ENCODE measurements around the gene PRKD1.

The PRKD1 gene

DNA sequence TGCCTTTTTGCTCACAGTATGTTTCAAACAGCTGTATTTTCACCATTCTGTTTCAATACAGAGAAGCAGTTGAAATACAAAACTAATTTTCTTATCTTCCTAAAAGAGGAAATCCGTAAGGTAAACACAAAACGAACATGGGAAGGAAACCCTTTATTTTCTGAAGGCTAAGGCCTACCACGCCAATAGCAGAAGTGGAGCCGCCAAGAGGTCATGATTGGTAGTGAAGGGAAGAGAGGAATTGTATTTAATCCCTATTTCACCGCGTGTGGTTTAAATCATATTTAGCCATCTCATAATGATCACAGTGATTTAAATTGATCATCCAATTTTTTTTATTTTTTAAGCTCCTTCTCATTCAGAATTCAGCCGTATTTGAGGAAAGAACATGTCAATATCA lies 398.2 kb downstream of the PRKD1 start:
- Histone ChIP-seq H3K9ac (ENCODE audit: low read depth, low read length, poor library complexity, severe bottlenecking) (no peak overlapping the region), H3K9me2 (replicated peaks; ENCODE audit: low read depth, low read length) (no peaks in the 10 kb centered on the region), H3K36me3 (ENCODE audit: insufficient read depth, low read length) (no peaks in the 10 kb centered on the region), H3K4me2 (ENCODE audit: low read depth, low read length, poor library complexity, severe bottlenecking) (no peak overlapping the region), H3K4me1 (ENCODE audit: insufficient read depth, low read length, poor library complexity, severe bottlenecking) (no peaks in the 10 kb centered on the region), H4K20me1 (ENCODE audit: insufficient read depth, low read length, poor library complexity, severe bottlenecking) (no peaks in the 10 kb centered on the region), H3K9me3 (ENCODE audit: insufficient read depth, low read depth, low read length) (no peaks in the 10 kb centered on the region), H3K79me2 (ENCODE audit: insufficient read depth, low read length) (no peaks in the 10 kb centered on the region), H3K27me3 (ENCODE audit: insufficient read depth, low read length, poor library complexity, severe bottlenecking) (no peaks in the 10 kb centered on the region), H3K4me3 (ENCODE audit: low read length, poor library complexity, severe bottlenecking) (no peak overlapping the region), H2AFZ (ENCODE audit: low read length) (no peak overlapping the region), H3F3A (ENCODE audit: low read depth) (no peaks in the 10 kb centered on the region)
- no peak for TF ChIP-seq EZH2phosphoT487 (IDR thresholded peaks at IDR 0.05; ENCODE audit: borderline replicate concordance)

DNA sequence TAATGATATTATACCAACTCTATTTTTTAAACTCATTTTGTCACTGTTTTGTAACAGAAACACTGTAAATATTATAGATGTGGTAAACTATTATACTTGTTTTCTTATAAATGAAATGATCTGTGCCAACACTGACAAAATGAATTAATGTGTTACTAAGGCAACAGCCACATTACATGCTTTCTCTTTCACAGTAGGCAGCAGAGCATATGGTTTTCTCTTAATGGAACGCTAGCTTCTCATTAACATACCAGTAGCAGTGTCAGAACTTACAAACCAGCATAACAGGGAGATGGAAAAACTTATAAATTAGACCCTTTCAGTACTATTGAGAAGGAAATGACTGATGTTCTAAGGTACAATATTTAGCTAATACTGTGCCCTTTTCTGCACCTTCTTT lies 398.8 kb downstream of the PRKD1 start:
- Histone ChIP-seq H2AFZ (ENCODE audit: low read length) (no peak overlapping the region), H3K9ac (ENCODE audit: low read depth, low read length, poor library complexity, severe bottlenecking) (no peak overlapping the region), H3F3A (ENCODE audit: low read depth) (no peaks in the 10 kb centered on the region), H3K27me3 (ENCODE audit: insufficient read depth, low read length, poor library complexity, severe bottlenecking) (no peaks in the 10 kb centered on the region), H3K79me2 (ENCODE audit: insufficient read depth, low read length) (no peaks in the 10 kb centered on the region), H3K4me3 (ENCODE audit: low read length, poor library complexity, severe bottlenecking) (no peak overlapping the region), H3K4me2 (ENCODE audit: low read depth, low read length, poor library complexity, severe bottlenecking) (no peak overlapping the region), H3K4me1 (ENCODE audit: insufficient read depth, low read length, poor library complexity, severe bottlenecking) (no peaks in the 10 kb centered on the region), H3K9me3 (ENCODE audit: insufficient read depth, low read depth, low read length) (no peaks in the 10 kb centered on the region), H3K9me2 (replicated peaks; ENCODE audit: low read depth, low read length) (no peaks in the 10 kb centered on the region), H4K20me1 (ENCODE audit: insufficient read depth, low read length, poor library complexity, severe bottlenecking) (no peaks in the 10 kb centered on the region), H3K36me3 (ENCODE audit: insufficient read depth, low read length) (no peaks in the 10 kb centered on the region)
- no peak for TF ChIP-seq EZH2phosphoT487 (IDR thresholded peaks at IDR 0.05; ENCODE audit: borderline replicate concordance)
- TF ChIP-seq, protein P1, sequence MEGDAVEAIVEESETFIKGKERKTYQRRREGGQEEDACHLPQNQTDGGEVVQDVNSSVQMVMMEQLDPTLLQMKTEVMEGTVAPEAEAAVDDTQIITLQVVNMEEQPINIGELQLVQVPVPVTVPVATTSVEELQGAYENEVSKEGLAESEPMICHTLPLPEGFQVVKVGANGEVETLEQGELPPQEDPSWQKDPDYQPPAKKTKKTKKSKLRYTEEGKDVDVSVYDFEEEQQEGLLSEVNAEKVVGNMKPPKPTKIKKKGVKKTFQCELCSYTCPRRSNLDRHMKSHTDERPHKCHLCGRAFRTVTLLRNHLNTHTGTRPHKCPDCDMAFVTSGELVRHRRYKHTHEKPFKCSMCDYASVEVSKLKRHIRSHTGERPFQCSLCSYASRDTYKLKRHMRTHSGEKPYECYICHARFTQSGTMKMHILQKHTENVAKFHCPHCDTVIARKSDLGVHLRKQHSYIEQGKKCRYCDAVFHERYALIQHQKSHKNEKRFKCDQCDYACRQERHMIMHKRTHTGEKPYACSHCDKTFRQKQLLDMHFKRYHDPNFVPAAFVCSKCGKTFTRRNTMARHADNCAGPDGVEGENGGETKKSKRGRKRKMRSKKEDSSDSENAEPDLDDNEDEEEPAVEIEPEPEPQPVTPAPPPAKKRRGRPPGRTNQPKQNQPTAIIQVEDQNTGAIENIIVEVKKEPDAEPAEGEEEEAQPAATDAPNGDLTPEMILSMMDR (conservative IDR thresholded peaks at IDR 0.05; ENCODE audit: low read length), result no peak

DNA sequence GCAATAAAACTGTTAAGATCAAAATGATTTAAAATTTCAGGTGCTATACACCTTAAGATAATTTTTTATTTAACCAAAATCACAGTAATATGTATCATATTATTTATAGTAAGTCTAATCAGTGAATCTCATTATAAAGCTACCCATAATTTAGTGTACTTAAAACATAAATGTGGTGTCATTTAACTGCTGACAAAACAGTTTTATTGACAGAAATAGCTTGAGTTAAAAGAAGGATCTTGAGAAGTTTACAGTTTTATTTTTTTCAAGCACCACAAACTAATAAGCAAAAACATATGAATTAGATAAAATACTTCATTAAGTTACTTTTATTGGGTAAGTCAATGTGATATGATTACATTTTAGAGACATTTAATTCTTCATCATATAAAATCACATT lies 400.4 kb downstream of the PRKD1 start:
- TF ChIP-seq, protein P1 (conservative IDR thresholded peaks at IDR 0.05; ENCODE audit: low read length), result no peak
- no peak for TF ChIP-seq EZH2phosphoT487 (IDR thresholded peaks at IDR 0.05; ENCODE audit: borderline replicate concordance)
- Histone ChIP-seq H3F3A (ENCODE audit: low read depth) (no peaks in the 10 kb centered on the region), H3K79me2 (ENCODE audit: insufficient read depth, low read length) (no peaks in the 10 kb centered on the region), H4K20me1 (ENCODE audit: insufficient read depth, low read length, poor library complexity, severe bottlenecking) (no peaks in the 10 kb centered on the region), H2AFZ (ENCODE audit: low read length) (no peak overlapping the region), H3K4me3 (ENCODE audit: low read length, poor library complexity, severe bottlenecking) (no peak overlapping the region), H3K4me1 (ENCODE audit: insufficient read depth, low read length, poor library complexity, severe bottlenecking) (no peaks in the 10 kb centered on the region), H3K27me3 (ENCODE audit: insufficient read depth, low read length, poor library complexity, severe bottlenecking) (no peaks in the 10 kb centered on the region), H3K9ac (ENCODE audit: low read depth, low read length, poor library complexity, severe bottlenecking) (no peak overlapping the region), H3K36me3 (ENCODE audit: insufficient read depth, low read length) (no peaks in the 10 kb centered on the region), H3K4me2 (ENCODE audit: low read depth, low read length, poor library complexity, severe bottlenecking) (no peak overlapping the region), H3K9me2 (replicated peaks; ENCODE audit: low read depth, low read length) (no peaks in the 10 kb centered on the region), H3K9me3 (ENCODE audit: insufficient read depth, low read depth, low read length) (no peaks in the 10 kb centered on the region)
